ENCODE data around the gene RAF1. TPM values are rescaled to one million over a fixed set of nuclear protein-coding genes. Genes with fewer than 3 reads are reported as not detected.

RAF1 gene
- total and polyA plus RNA-seq, 2 of the 13 experiments (the other 11 are each of a cell fraction or from before 2014, with no cell fraction given), result 72.2 to 91.4 TPM

- no peak for TF ChIP-seq LRRFIP1 (CRISPR knock-in tag; conservative IDR thresholded peaks at IDR 0.05)
- TF ChIP-seq ZNF704 (CRISPR knock-in tag; IDR thresholded peaks at IDR 0.05; ENCODE audit: borderline replicate concordance), result no peak
- TF ChIP-seq MTERF4 (CRISPR knock-in tag; IDR thresholded peaks at IDR 0.05), result no peak
- TF ChIP-seq TOE1 (CRISPR knock-in tag; IDR thresholded peaks at IDR 0.05), result no peak
- TF ChIP-seq DR1 (CRISPR knock-in tag; IDR thresholded peaks at IDR 0.05), result no peak
- no peak for TF ChIP-seq CBX2 (IDR thresholded peaks at IDR 0.05; ENCODE audit: low read depth, low read length)
- TF ChIP-seq CBX2 (CRISPR knock-in tag; IDR thresholded peaks at IDR 0.05; ENCODE audit: low read depth), result no peak
- peak; percentile 45 for TF ChIP-seq FOSL2 (CRISPR knock-in tag; IDR thresholded peaks at IDR 0.05)
- TF ChIP-seq ATM (IDR thresholded peaks at IDR 0.05; ENCODE audit: borderline replicate concordance), result no peak
- no peak for TF ChIP-seq ZFP37 (CRISPR knock-in tag; IDR thresholded peaks at IDR 0.05; ENCODE audit: borderline replicate concordance)
- TF ChIP-seq GZF1 (CRISPR knock-in tag; IDR thresholded peaks at IDR 0.05), result no peak
- TF ChIP-seq EEA1 (CRISPR knock-in tag; IDR thresholded peaks at IDR 0.05; ENCODE audit: borderline replicate concordance), result no peak
- no peak for TF ChIP-seq ZNF326 (CRISPR knock-in tag; IDR thresholded peaks at IDR 0.05; ENCODE audit: borderline replicate concordance)
- TF ChIP-seq DDIT3 (CRISPR knock-in tag; IDR thresholded peaks at IDR 0.05), result no peak
- no peak for TF ChIP-seq CBFB (CRISPR knock-in tag; IDR thresholded peaks at IDR 0.05)
- TF ChIP-seq ZNF235 (CRISPR knock-in tag; IDR thresholded peaks at IDR 0.05; ENCODE audit: borderline replicate concordance), result no peak
- peak; percentile 25; the same call in 1 of the 2 replicates for TF ChIP-seq ZFP91 (CRISPR knock-in tag; IDR thresholded peaks at IDR 0.05; ENCODE audit: borderline replicate concordance)
- TF ChIP-seq ARID5B (CRISPR knock-in tag; IDR thresholded peaks at IDR 0.05), result peak; percentile 65
- TF ChIP-seq HDAC2 (CRISPR knock-in tag; IDR thresholded peaks at IDR 0.05), result no peak; the same call in 1 of the 2 replicates
These were observed 6.6 kb upstream of the RAF1 start (continued) for GRCh38 chr3:12670365-12671119.
